Bronchial epithelial cell (primary cell): ENCODE results near the gene FOXP3. TPM values are rescaled to one million over a fixed set of nuclear protein-coding genes. Genes with fewer than 3 reads are reported as not detected.

Experiments used
- DNase-seq: peaks from one replicate; pipeline ENCODE4 v3.0.0-alpha.2; 2010; ENCODE audit warnings: low read depth
- FAIRE-seq: peaks from 2 replicates; lab custom pipeline; 2011; peaks lifted over from hg19 to GRCh38; lab: Jason Lieb, UNC
- H3K27me3 ChIP-seq: 2 replicates; pipeline ENCODE4 v1.5.1; 2011; ENCODE audit warnings: low read length; ENCODE audit not compliant: control insufficient read depth, insufficient read depth
- H3K36me3 ChIP-seq: 2 replicates; pipeline ENCODE4 v1.5.1; 2011; ENCODE audit warnings: low read length; ENCODE audit not compliant: control insufficient read depth, insufficient read depth
- H3K4me3 ChIP-seq: 2 replicates; pipeline ENCODE4 v1.5.1; 2011; ENCODE audit warnings: mild to moderate bottlenecking, low read depth, low read length, control low read depth
- total RNA-seq: library from RNA; depleted of rRNA; stranded (reverse); fragments of >200 nt; gene quantifications from 2 replicates; pipeline ENCODE4 v1.2.1, GENCODE V29; 2014
- TF ChIP-seq, protein P1 (sequence below): IDR thresholded peaks from 2 replicates; pipeline ENCODE4 v1.5.1; 2011; ENCODE audit warnings: mild to moderate bottlenecking, moderate library complexity, low read length, control low read depth, inconsistent platforms; ENCODE audit not compliant: insufficient read depth, severe bottlenecking

Gene FOXP3
- total RNA-seq, 1 donor from 2014 or later: not detected

DNA sequence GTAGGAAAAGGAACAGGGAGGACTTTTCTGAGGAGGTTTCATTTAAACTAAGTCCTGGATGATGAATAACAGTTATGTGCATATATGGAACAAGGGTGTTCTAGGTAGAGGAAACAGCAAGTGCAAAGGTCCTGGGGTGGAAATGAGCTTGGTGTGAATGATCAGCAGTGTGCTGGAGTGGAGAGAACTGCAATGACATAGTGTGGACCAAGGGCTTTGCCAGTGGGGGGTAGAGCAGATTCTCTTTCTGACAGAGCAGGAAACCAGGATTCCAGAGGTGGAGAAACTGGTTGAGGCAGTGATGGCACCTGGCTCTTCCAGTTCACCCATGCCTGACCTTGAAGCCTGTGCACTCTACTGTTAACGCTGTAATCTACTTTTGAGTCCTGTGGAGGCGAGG lies 6.8 kb upstream of the FOXP3 start:
- FAIRE-seq (no peak), DNase-seq (peak; percentile 9)
- Histone ChIP-seq H3K4me3 (no peak overlapping the region), H3K27me3 (no peaks in the 10 kb centered on the region), H3K36me3 (no peaks in the 10 kb centered on the region)
- TF ChIP-seq, protein P1, sequence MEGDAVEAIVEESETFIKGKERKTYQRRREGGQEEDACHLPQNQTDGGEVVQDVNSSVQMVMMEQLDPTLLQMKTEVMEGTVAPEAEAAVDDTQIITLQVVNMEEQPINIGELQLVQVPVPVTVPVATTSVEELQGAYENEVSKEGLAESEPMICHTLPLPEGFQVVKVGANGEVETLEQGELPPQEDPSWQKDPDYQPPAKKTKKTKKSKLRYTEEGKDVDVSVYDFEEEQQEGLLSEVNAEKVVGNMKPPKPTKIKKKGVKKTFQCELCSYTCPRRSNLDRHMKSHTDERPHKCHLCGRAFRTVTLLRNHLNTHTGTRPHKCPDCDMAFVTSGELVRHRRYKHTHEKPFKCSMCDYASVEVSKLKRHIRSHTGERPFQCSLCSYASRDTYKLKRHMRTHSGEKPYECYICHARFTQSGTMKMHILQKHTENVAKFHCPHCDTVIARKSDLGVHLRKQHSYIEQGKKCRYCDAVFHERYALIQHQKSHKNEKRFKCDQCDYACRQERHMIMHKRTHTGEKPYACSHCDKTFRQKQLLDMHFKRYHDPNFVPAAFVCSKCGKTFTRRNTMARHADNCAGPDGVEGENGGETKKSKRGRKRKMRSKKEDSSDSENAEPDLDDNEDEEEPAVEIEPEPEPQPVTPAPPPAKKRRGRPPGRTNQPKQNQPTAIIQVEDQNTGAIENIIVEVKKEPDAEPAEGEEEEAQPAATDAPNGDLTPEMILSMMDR: no peak

- TF ChIP-seq, protein P1: no peak
- DNase-seq (no peak), FAIRE-seq (no peak)
- no peaks in the 10 kb centered on the region for H3K36me3 ChIP-seq
- peak overlapping the region; percentile 53 for H3K4me3 ChIP-seq
- H3K27me3 ChIP-seq: no peaks in the 10 kb centered on the region
Observed at GRCh38 chrX:49270249-49270921, 5.9 kb upstream of the FOXP3 start.

DNA sequence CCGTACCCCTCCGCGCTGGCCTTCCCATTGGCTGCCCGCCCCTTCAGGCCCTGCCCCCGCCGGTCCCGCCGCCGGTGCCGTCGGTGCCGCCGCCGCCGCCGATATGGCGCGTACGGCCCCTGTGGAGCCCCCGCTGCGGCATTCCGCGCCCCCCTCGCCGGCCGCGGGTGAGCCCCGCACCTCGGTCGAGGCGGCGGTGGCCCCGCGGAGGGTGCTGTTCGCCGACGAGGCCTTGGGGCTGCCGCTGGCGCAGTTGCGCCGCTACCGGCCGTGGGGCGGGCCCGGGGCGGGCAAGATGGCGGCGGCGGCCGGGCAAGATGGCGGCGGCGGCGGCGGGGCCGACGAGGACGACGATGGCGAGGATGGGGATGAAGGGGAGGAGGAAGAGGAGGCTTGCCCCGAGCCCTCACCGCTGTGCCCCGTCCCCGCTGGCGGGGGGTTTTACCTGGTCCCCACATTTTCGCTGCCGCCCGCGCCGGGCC lies 5.3 kb upstream of the FOXP3 start, which contains the start of gene PPP1R3F:
TSS of gene PPP1R3F (plus strand) at position 27 of the 482 bp plus-strand sequence. CDS start at position 104, 77 bp downstream.
- no peak for FAIRE-seq
- Histone ChIP-seq H3K4me3 (peak within 1 kb of the TSS; percentile 53), H3K36me3 (no peaks in the 10 kb centered on the region), H3K27me3 (no peaks in the 10 kb centered on the region)
- TF ChIP-seq, protein P1: no peak
- DNase-seq: no peak

DNA sequence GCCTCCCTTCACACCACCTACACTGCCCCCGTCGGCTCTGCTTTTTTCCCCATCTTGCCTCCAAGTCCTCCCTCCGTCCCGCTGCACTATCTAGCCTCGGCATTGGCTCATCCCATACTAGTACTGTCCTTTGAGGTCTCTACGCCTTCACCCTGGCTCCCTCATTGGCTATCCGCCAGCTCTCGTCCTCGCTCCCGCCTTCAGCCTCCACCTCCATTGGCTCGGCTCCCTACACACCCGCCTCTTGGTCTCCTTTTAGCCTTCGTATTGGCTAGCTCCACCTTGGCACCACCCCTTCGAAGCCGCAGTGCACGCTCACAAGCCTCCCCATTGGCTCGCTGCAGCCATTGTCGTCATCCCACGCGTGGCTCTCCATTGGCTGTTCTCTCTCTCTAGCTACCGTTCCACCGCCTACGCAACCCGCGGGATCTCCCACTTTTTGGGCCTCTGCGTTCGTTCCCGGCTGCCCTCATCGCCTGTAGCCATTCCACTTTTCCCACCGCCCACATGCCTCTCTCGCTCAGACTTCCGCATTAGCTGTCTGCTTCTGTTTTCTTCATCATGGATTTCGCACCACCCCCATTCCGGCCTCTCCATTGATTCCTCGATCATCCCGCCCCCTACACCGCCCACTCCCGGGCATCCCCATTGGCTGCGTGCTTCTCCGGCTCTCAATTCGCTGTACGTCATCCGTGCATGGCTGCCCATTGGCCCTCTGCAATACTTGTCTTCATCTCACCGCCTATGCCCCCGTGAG lies 4.7 kb upstream of the FOXP3 start:
- TF ChIP-seq, protein P1: no peak
- H3K27me3 ChIP-seq: no peaks in the 10 kb centered on the region
- peak; percentile 88 for FAIRE-seq
- DNase-seq: peak; percentile 93
- H3K4me3 ChIP-seq: peak overlapping the region; percentile 53
- no peaks in the 10 kb centered on the region for H3K36me3 ChIP-seq

- peak; percentile 86 for FAIRE-seq
- TF ChIP-seq, protein P1: no peak
- peak overlapping the region; percentile 44 for H3K4me3 ChIP-seq
Observed at GRCh38 chrX:49268702-49269009, 4.1 kb upstream of the FOXP3 start.

More at GRCh38 chrX:49268702-49269009, 4.1 kb upstream of the FOXP3 start:
- Histone ChIP-seq H3K27me3 (no peaks in the 10 kb centered on the region), H3K36me3 (no peaks in the 10 kb centered on the region)
- DNase-seq: no peak
